GM12878 (cell line): ENCODE data around the gene SUFU. TPM values are rescaled to one million over a fixed set of nuclear protein-coding genes. Genes with fewer than 3 reads are reported as not detected.

Experiments
- ATAC-seq: fragments of 200-7000 bp; cut with Tn5 transposase; 3 replicates; pipeline ENCODE4 v1.9.1; 2020; ENCODE audit warnings: mild to moderate bottlenecking, moderate library complexity
- BruUV-seq: library from RNA; stranded (reverse); fragments of 400-500 nt; replicated peaks from 2 replicates; lab custom pipeline; 2021; lab: Mats Ljungman, UMichigan
- CTCF ChIA-PET: fragments of 300-600 bp; sonication (Branson Sonifier 250); formaldehyde crosslinking; extraction: SDS; loops from one replicate; lab custom pipeline; 2021; ENCODE audit warnings: inconsistent platforms; lab: Yijun Ruan, JAX
- POLR2A ChIA-PET: fragments of 350-600 bp; formaldehyde crosslinking; extraction: SDS; loops from one replicate; lab custom pipeline; 2021; ENCODE audit warnings: inconsistent platforms; lab: Charles Lee
- RAD21 ChIA-PET: fragments of 300-600 bp; sonication (Branson Sonifier 250); formaldehyde crosslinking; loops from one replicate; lab custom pipeline; 2023; ENCODE audit warnings: antibody characterized with exemption; ENCODE audit not compliant: unreplicated experiment; lab: Charles Lee
- SMC1A ChIA-PET: fragments of 300-600 bp; sonication (Branson Sonifier 250); formaldehyde crosslinking; loops from one replicate; lab custom pipeline; 2023; ENCODE audit not compliant: unreplicated experiment, uncharacterized antibody; lab: Charles Lee
- DNase-seq: peaks from one replicate; pipeline ENCODE4 v3.0.0-alpha.2; 2011; ENCODE audit warnings: low read depth, low spot score
- FAIRE-seq: peaks from 3 replicates; lab custom pipeline; 2011; peaks lifted over from hg19 to GRCh38; lab: Jason Lieb, UNC
- H2AFZ ChIP-seq: 2 replicates; pipeline ENCODE4 v1.6.0; 2011; ENCODE audit warnings: low read depth, low read length, control low read depth; ENCODE audit not compliant: control insufficient read depth
- H3K27ac ChIP-seq: 2 replicates; pipeline ENCODE4 v1.5.1; 2011; ENCODE audit warnings: control low read depth; ENCODE audit not compliant: control insufficient read depth, insufficient read depth
- H3K27me3 ChIP-seq, 2 experiments: replicated peaks in 1 of 2; 2 replicates each; pipeline versions ENCODE4 v1.6.0 to v1.6.1; 2011; ENCODE audit warnings: low read length in 1 of 2; ENCODE audit not compliant: control insufficient read depth in 2 of 2, insufficient read depth in 2 of 2
- H3K36me3 ChIP-seq, 2 experiments: 2 replicates each; pipeline ENCODE4 v1.5.1; 2011; ENCODE audit warnings: low read length in 1 of 2; ENCODE audit not compliant: control insufficient read depth in 2 of 2, insufficient read depth in 2 of 2
- H3K4me1 ChIP-seq: 2 replicates; pipeline ENCODE4 v1.6.1; 2011; ENCODE audit warnings: mild to moderate bottlenecking, low read length, moderate library complexity, mixed read lengths; ENCODE audit not compliant: control insufficient read depth, insufficient read depth
- H3K4me2 ChIP-seq: 2 replicates; pipeline ENCODE4 v1.6.0; 2011; ENCODE audit warnings: control low read depth; ENCODE audit not compliant: control insufficient read depth, insufficient read depth
- H3K4me3 ChIP-seq: fragments of 200-600 bp; sonication (generic); 2 replicates; pipeline ENCODE4 v1.5.1; 2016
- H3K79me2 ChIP-seq: 2 replicates; pipeline ENCODE4 v1.6.0; 2011; ENCODE audit warnings: low read length; ENCODE audit not compliant: control insufficient read depth, insufficient read depth
- H3K9ac ChIP-seq: 2 replicates; pipeline ENCODE4 v1.8.0; 2011; ENCODE audit warnings: low read length, control low read depth, mixed read lengths; ENCODE audit not compliant: control insufficient read depth, insufficient read depth
- H3K9me3 ChIP-seq: replicated peaks from 3 replicates; pipeline ENCODE4 v1.5.1; 2011; ENCODE audit warnings: mild to moderate bottlenecking, low read length; ENCODE audit not compliant: control insufficient read depth, insufficient read depth
- H4K20me1 ChIP-seq: 2 replicates; pipeline ENCODE4 v1.6.0; 2011; ENCODE audit not compliant: control insufficient read depth, insufficient read depth
- DPF2 ChIP-seq: fragments of 450-650 bp; IDR thresholded peaks from 2 replicates; pipeline ENCODE4 v1.6.1; 2017; ENCODE audit warnings: mild to moderate bottlenecking
- EP300 ChIP-seq, 2 experiments: fragments of 150-350 bp in 1 of 2; IDR thresholded peaks; 2 replicates each; pipeline ENCODE4 v1.6.1; 2011 to 2012; ENCODE audit warnings: low read depth in 2 of 2, low read length in 2 of 2, borderline replicate concordance in 1 of 2, improper control_type of control experiment in 1 of 2, inconsistent platforms in 1 of 2; ENCODE audit not compliant: control insufficient read depth in 1 of 2
- GABPA ChIP-seq: IDR thresholded peaks from 2 replicates; pipeline ENCODE4 v1.6.1; 2014; ENCODE audit warnings: antibody characterized with exemption, low read depth, mild to moderate bottlenecking, inconsistent platforms
- LARP7 ChIP-seq: fragments of 450-650 bp; IDR thresholded peaks from 2 replicates; pipeline ENCODE4 v1.6.1; 2017; ENCODE audit warnings: mild to moderate bottlenecking
- MEF2B ChIP-seq: fragments of 450-650 bp; IDR thresholded peaks from 2 replicates; pipeline ENCODE4 v1.6.1; 2018; ENCODE audit warnings: mild to moderate bottlenecking, moderate library complexity; ENCODE audit not compliant: partially characterized antibody, poor library complexity, severe bottlenecking
- MYC ChIP-seq: IDR thresholded peaks from 2 replicates; pipeline ENCODE4 v1.6.1; 2011; ENCODE audit warnings: mild to moderate bottlenecking, low read length, moderate library complexity, inconsistent platforms; ENCODE audit not compliant: insufficient read depth, insufficient replicate concordance, insufficient read length, severe bottlenecking
- NFYA ChIP-seq: IDR thresholded peaks from 2 replicates; pipeline ENCODE4 v1.6.1; 2011; ENCODE audit warnings: low read depth, mild to moderate bottlenecking, low read length, improper control_type of control experiment, borderline replicate concordance
- PAX5 ChIP-seq: IDR thresholded peaks from 2 replicates; pipeline ENCODE4 v1.6.1; 2011; ENCODE audit warnings: low read depth, low read length, borderline replicate concordance
- RUNX3 ChIP-seq: IDR thresholded peaks from 2 replicates; pipeline ENCODE4 v1.6.1; 2012; ENCODE audit warnings: low read length, inconsistent platforms
- WRNIP1 ChIP-seq: IDR thresholded peaks from 2 replicates; pipeline ENCODE4 v1.6.1; 2011; ENCODE audit warnings: low read depth, low read length, improper control_type of control experiment, borderline replicate concordance
- WGBS: methylation state at CpG from one replicate; pipeline ENCODE4 v1.1.6; 2016; ENCODE audit warnings: low lambda C conversion rate; ENCODE audit not compliant: insufficient replicate concordance, insufficient coverage; ENCODE audit errors: missing lambda C conversion rate; 5-methylcytosine and 5-hydroxymethylcytosine counted together
- in situ Hi-C: fragments of 300-500 bp; cut with MboI; formaldehyde crosslinking; loops from 9 replicates; pipeline ENCODE4 v1.14.3; 2018; ENCODE audit warnings: mixed read lengths
- intact Hi-C: fragments of 100-400 bp; cut with micrococcal nuclease; formaldehyde crosslinking; loops from one replicate; pipeline ENCODE4 v1.14.2; 2022; ENCODE audit not compliant: unreplicated experiment
- polyA plus RNA-seq, 11 experiments: library from polyadenylated mRNA; depleted of rRNA in 4 of 11; unstranded in 6 of 11; stranded (reverse) in 5 of 11; fragments of >200 nt; fragmentation: Nextera tagmentation in 4 of 11; fragmentation: Illumina TruSeq in 1 of 11; extraction: Ambion mirVana in 4 of 11; extraction: Trizol in 1 of 11; gene quantifications; 1 replicate in 1 of 11; 2 replicates in 10 of 11; pipeline versions ENCODE4 v1.2.1 to v1.2.3, GENCODE V29; 2011 to 2016; ENCODE audit warnings: inconsistent platforms in 2 of 11, missing spikeins in 2 of 11, low read depth in 1 of 11
- total RNA-seq, 4 experiments: library from RNA; depleted of rRNA in 3 of 4; stranded (reverse); fragments of >200 nt in 3 of 4; fragmentation: Illumina TruSeq in 1 of 4; extraction: Trizol in 1 of 4; gene quantifications; 2 replicates each; pipeline versions ENCODE4 v1.2.1 to v1.2.3, GENCODE V29; 2013 to 2021

SUFU gene
- total and polyA plus RNA-seq, 10 of the 15 experiments (the other 5 are each of a cell fraction or from before 2014, with no cell fraction given): 0.68 to 7.7 (median 2.4) TPM

DNA sequence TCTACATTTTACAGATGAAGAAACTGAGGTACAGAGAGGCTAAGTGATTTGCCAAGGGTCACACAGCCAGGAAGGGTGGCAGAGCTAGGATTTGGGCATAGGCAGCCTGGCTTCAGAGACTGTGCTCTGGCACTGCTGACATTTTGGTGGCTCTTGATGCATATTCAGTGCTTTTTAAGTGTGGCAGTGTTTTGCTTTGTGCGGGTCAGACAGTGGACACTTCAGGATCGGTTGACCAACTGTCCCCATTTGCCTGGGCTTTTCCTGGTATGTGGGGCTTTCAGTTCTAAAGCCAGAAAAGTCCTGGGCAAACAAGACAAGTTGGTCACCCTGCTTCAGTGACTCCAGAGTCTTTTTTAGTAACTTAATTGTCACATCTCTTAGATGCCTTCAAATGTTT lies 35.0 kb downstream of the SUFU start:
- no peak for FAIRE-seq
- in situ Hi-C loops: no loop called here
- Histone ChIP-seq H2AFZ (no peak overlapping the region), H3K79me2 (no peaks in the 10 kb centered on the region), H3K36me3 (no peaks in the 10 kb centered on the region), H3K4me2 (peak overlapping the region; percentile 59; the same call in 1 of the 2 replicates), H3K9me3 (no peaks in the 10 kb centered on the region)
- ATAC-seq: no peak
- WGBS: 93% methylated on average over 2 of the region's 2 CpGs
- CTCF ChIA-PET: interaction anchor here (1.0 to 2.9 kb wide), 2 partner anchors 35 to 45 kb away, joined by 3 to 9 read pairs; partner anchors contain the start of gene SUFU
- TF ChIP-seq WRNIP1 (no peak), PAX5 (no peak), GABPA (no peak), RUNX3 (no peak), NFYA (no peak), MYC (no peak), EP300 (IDR thresholded peaks at IDR 0.05; ENCODE audit: borderline replicate concordance in 1 of 2, control insufficient read depth in 1 of 2, low read depth in 2 of 2, low read length in 2 of 2) (no peak), DPF2 (no peak), LARP7 (no peak), MEF2B (no peak)
- TF ChIP-seq, all 136 proteins: peak for 0
- no TSS peak for BruUV-seq
- ChIA-PET SMC1A (interaction anchor here (1.1 to 2.2 kb wide), 4 partner anchors 15 to 36 kb away, joined by 3 to 9 read pairs (median 4); partner anchors contain the start of gene ACTR1A), POLR2A (interaction anchor here (0.6 to 2.5 kb wide), 3 partner anchors 27 to 654 kb away, joined by 4 to 7 read pairs (median 5); partner anchors contain the start of gene NT5C2), RAD21 (interaction anchor here (1.0 to 1.9 kb wide), 2 partner anchors 27 to 34 kb away, joined by 5 to 6 read pairs; no protein-coding TSS in a partner anchor)
- intact Hi-C loops: no loop called here
- peak overlapping the region; percentile 38; the same call in 1 of the 2 replicates for H3K27ac ChIP-seq
- H3K4me3 ChIP-seq: no peak overlapping the region
- H3K4me1 ChIP-seq: peaks cover 20% of the 10 kb centered on the region
- no peak for DNase-seq
- H4K20me1 ChIP-seq: no peaks in the 10 kb centered on the region
- no peak overlapping the region for H3K9ac ChIP-seq
- H3K27me3 ChIP-seq: no peaks in the 10 kb centered on the region
